ENCODE results near the gene PAFAH1B1. TPM values are rescaled to one million over a fixed set of nuclear protein-coding genes. Genes with fewer than 3 reads are reported as not detected.
"Not testable (repeated sequence)": the region's sequence is repeated elsewhere in the genome, so short reads cannot be mapped to it uniquely, and the experiment has no call there.

The PAFAH1B1 gene
- total RNA-seq, 4 donors from 2014 or later: 86.5 to 119 (median 102) TPM

DNA sequence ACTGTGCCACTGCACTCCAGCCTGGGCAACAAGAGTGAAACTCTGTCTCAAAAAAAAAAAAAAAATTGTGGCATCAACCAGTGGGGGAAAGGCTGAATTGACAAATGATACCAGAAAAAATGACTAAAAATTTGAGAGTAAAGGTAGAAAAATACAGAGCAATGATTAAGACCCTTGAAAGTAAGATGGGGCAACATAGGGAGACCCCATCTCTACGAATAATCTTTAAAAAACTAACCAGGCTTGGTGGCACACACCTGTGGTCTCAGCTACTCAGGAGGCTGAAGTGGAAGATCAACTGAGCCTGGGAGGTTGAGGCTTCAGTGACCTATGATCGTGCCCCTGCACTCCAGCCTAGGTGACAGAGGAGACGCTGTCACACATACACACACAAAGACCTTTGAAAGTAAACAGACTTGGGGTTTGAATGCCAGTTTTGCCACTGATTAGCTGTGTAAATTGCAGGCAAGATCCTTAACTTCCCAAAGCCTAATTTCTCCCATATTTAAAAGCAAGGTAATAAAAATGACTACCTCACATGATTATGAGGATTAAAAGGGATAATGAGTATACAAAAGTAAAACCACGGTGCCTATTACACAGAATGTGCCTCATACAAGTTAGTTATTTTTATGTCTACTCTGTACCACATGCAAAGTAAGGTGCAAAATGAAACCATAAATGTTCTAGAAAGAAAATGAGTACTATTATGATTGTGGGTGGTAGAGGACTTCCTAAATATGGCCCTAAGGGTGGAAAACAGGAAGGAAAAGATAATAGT is 21.7 kb upstream of the PAFAH1B1 start:
- H3K27ac ChIP-seq (replicated peaks in 1 of 4): no peak overlapping the region
- H3K36me3 ChIP-seq: no peaks in the 10 kb centered on the region
- no peaks in the 10 kb centered on the region for H3K4me1 ChIP-seq
- no peak for DNase-seq (ENCODE audit: extremely low spot score)
- intact Hi-C loops (cut with DNase I): no loop called here
- no peaks in the 10 kb centered on the region for H3K9me3 ChIP-seq
- H3K4me3 ChIP-seq: no peak overlapping the region
- no peaks in the 10 kb centered on the region for H3K27me3 ChIP-seq
- TF ChIP-seq, protein P1, sequence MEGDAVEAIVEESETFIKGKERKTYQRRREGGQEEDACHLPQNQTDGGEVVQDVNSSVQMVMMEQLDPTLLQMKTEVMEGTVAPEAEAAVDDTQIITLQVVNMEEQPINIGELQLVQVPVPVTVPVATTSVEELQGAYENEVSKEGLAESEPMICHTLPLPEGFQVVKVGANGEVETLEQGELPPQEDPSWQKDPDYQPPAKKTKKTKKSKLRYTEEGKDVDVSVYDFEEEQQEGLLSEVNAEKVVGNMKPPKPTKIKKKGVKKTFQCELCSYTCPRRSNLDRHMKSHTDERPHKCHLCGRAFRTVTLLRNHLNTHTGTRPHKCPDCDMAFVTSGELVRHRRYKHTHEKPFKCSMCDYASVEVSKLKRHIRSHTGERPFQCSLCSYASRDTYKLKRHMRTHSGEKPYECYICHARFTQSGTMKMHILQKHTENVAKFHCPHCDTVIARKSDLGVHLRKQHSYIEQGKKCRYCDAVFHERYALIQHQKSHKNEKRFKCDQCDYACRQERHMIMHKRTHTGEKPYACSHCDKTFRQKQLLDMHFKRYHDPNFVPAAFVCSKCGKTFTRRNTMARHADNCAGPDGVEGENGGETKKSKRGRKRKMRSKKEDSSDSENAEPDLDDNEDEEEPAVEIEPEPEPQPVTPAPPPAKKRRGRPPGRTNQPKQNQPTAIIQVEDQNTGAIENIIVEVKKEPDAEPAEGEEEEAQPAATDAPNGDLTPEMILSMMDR (IDR thresholded peaks at IDR 0.05): no peak
- TF ChIP-seq EP300 (IDR thresholded peaks at IDR 0.05) (no peak), POLR2A (IDR thresholded peaks at IDR 0.05; ENCODE audit: low read depth) (no peak), POLR2AphosphoS5 (IDR thresholded peaks at IDR 0.05) (no peak)
- WGBS: 55% methylated on average over 4 of the region's 4 CpGs

DNA sequence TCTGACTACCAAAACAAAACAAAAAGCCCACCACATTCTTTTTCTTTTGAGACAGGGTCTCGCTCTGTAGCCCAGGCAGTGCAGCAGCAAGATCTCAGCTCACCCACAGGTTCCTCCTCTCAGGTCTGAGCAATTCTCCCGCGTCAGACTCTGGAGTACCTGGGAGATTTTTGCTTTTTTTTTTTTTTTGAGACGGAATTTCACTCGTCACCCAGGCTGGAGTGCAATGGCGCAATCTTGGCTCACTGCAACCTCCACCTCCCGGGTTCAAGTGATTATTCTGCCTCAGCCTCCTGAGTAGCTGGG is 21.2 kb upstream of the PAFAH1B1 start:
- H3K4me1 ChIP-seq; DNase-seq (ENCODE audit: extremely low spot score); intact Hi-C loops (cut with DNase I); H3K36me3 ChIP-seq; H3K9me3 ChIP-seq; H3K4me3 ChIP-seq; H3K27ac ChIP-seq (replicated peaks in 1 of 4); H3K27me3 ChIP-seq: not testable (repeated sequence)
- 74% methylated on average over 7 of the region's 7 CpGs for WGBS

DNA sequence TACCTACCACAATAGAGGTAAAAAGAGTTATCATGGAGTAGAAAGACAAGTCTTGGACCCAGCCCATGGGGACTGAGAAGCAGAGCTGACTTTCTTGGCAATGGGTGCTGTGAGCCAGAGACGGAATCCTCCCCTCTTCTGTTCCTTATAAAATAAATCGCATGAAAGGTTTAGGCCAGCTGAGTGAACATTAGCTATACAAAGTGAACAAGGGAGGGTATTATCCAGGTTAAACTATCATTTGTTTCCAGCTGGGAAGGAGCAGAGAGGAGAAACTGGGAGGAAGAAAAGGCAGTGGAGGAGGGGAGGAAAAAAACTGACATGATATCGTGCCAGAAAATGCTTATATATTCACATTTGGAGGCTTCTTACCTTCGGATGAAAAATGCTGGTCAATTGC is 13.3 kb upstream of the PAFAH1B1 start:
- intact Hi-C loops (cut with DNase I): loop anchor here (10.0 kb wide), 1 partner anchor 65 kb away; the partner anchor contains the start of gene METTL16
- no peak for TF ChIP-seq POLR2A (IDR thresholded peaks at IDR 0.05; ENCODE audit: low read depth)
- TF ChIP-seq POLR2AphosphoS5 (IDR thresholded peaks at IDR 0.05): no peak
- TF ChIP-seq EP300 (IDR thresholded peaks at IDR 0.05): no peak
- TF ChIP-seq, protein P1 (IDR thresholded peaks at IDR 0.05): no peak
- no peaks in the 10 kb centered on the region for H3K36me3 ChIP-seq
- H3K27ac ChIP-seq (replicated peaks in 1 of 4): no peak overlapping the region
- DNase-seq (ENCODE audit: extremely low spot score): no peak
- no peaks in the 10 kb centered on the region for H3K4me1 ChIP-seq
- no peaks in the 10 kb centered on the region for H3K9me3 ChIP-seq
- 42% methylated on average over 4 of the region's 4 CpGs for WGBS
- no peak overlapping the region for H3K4me3 ChIP-seq
- peaks cover 0 to 4% (median 0%) of the 10 kb centered on the region in 4 donors for H3K27me3 ChIP-seq

DNA sequence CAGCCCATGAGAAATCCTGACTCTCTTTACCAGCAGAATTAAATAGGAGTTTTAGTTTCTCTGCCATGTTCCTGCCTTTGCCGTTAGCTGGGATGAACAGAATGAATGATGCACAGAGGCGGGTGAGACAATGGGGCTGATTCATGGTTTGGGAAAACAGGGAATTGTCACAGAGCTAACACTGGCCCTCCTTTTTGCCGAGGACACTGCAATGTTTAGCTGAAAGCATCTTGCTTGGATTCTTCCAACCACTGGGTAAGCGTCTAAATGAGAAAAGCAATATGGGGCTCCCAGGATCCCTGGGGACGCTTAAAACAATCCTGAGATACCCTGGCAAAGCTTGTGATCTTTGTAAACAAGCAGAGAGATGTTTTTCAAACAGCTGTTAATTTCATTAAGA is 12.8 kb upstream of the PAFAH1B1 start:
- TF ChIP-seq POLR2AphosphoS5 (IDR thresholded peaks at IDR 0.05) (no peak), POLR2A (IDR thresholded peaks at IDR 0.05; ENCODE audit: low read depth) (no peak), EP300 (IDR thresholded peaks at IDR 0.05) (no peak)
- TF ChIP-seq, protein P1 (IDR thresholded peaks at IDR 0.05): no peak

DNA sequence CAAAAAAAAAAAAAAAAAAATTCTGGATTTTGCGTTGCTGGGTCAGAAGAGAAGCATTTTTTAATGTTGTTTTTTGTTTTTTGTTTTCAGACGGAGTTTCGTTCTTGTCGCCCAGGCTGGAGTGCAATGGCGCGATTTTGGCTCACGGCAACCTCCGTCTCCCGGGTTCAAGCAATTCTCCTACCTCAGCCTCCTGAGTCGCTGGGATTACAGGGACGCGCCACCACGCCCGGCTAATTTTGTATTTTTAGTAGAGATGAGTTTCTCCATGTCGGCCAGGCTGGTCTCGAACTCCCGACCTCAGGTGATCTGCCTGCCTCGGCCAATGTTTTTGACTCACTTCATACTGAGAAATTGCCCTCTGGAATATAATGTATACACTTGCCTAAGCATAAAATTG is 11.0 kb upstream of the PAFAH1B1 start:
- Histone ChIP-seq H3K4me3 (no peak overlapping the region), H3K27me3 (no peaks in the 10 kb centered on the region), H3K36me3 (no peaks in the 10 kb centered on the region), H3K27ac (replicated peaks in 1 of 4) (no peak overlapping the region), H3K4me1 (no peaks in the 10 kb centered on the region), H3K9me3 (no peaks in the 10 kb centered on the region)
- WGBS: 93% methylated on average over 18 of the region's 18 CpGs
- no peak for DNase-seq (ENCODE audit: extremely low spot score)
- intact Hi-C loops (cut with DNase I): loop anchor here (10.0 kb wide), 1 partner anchor 68 kb away; the partner anchor contains the start of gene METTL16
- TF ChIP-seq POLR2A (IDR thresholded peaks at IDR 0.05; ENCODE audit: low read depth): no peak
- TF ChIP-seq, protein P1 (IDR thresholded peaks at IDR 0.05): no peak
- TF ChIP-seq EP300 (IDR thresholded peaks at IDR 0.05): no peak
- no peak for TF ChIP-seq POLR2AphosphoS5 (IDR thresholded peaks at IDR 0.05)

More for the DNA sequence above, 12.8 kb upstream of the PAFAH1B1 start:
- Histone ChIP-seq H3K27ac (replicated peaks in 1 of 4) (no peak overlapping the region), H3K4me3 (no peak overlapping the region), H3K4me1 (no peaks in the 10 kb centered on the region), H3K9me3 (no peaks in the 10 kb centered on the region), H3K36me3 (no peaks in the 10 kb centered on the region), H3K27me3 (peaks cover 0 to 4% (median 0%) of the 10 kb centered on the region in 4 donors)
- no peak for DNase-seq (ENCODE audit: extremely low spot score)
- intact Hi-C loops (cut with DNase I): loop anchor here (10.0 kb wide), 1 partner anchor 66 kb away; the partner anchor contains the start of gene METTL16
- 56% methylated on average over 5 of the region's 5 CpGs for WGBS

All from esophagus muscularis mucosa (tissue), 4 donors.